HepG2 (cell line): ENCODE data around the gene RABGEF1. TPM values are rescaled to one million over a fixed set of nuclear protein-coding genes. Genes with fewer than 3 reads are reported as not detected.

ENCODE experiments used
- ARNT ChIP-seq: fragments of 450-650 bp; IDR thresholded peaks from 2 replicates; pipeline ENCODE4 v1.6.1; 2017
- CCDC6 ChIP-seq: sonication (generic); formaldehyde crosslinking; IDR thresholded peaks from 2 replicates; pipeline ENCODE4 v1.8.1; 2022; ENCODE audit warnings: mild to moderate bottlenecking, missing genetic modification reagents, moderate library complexity
- CTCF ChIP-seq: sonication (generic); formaldehyde crosslinking; IDR thresholded peaks from 2 replicates; pipeline ENCODE4 v1.5.0; 2020; ENCODE audit warnings: mild to moderate bottlenecking, missing genetic modification reagents, moderate library complexity
- DR1 ChIP-seq: sonication (generic); formaldehyde crosslinking; IDR thresholded peaks from 2 replicates; pipeline ENCODE4 v1.8.0; 2021; ENCODE audit warnings: mild to moderate bottlenecking, missing genetic modification reagents, inconsistent platforms
- HDAC6 ChIP-seq: fragments of 200-600 bp; sonication (generic); IDR thresholded peaks from 2 replicates; pipeline ENCODE4 v1.7.0; 2017; ENCODE audit warnings: mild to moderate bottlenecking, antibody characterized with exemption, low read length, low read depth
- KLF16 ChIP-seq, 2 experiments: sonication (generic) in 1 of 2; formaldehyde crosslinking in 1 of 2; IDR thresholded peaks; 2 replicates each; pipeline versions ENCODE4 v1.6.1 to v1.8.0; 2016 to 2023; ENCODE audit warnings: missing genetic modification reagents in 2 of 2, missing compliant biosample characterization in 1 of 2
- MEF2D ChIP-seq: sonication (generic); formaldehyde crosslinking; IDR thresholded peaks from 2 replicates; pipeline ENCODE4 v1.5.1; 2020; ENCODE audit warnings: mild to moderate bottlenecking, missing genetic modification reagents
- TRIM22 ChIP-seq: fragments of 450-650 bp; IDR thresholded peaks from 2 replicates; pipeline ENCODE4 v1.6.1; 2017
- ZBTB3 ChIP-seq: sonication (generic); formaldehyde crosslinking; IDR thresholded peaks from 2 replicates; pipeline ENCODE4 v1.4.0; 2020; ENCODE audit warnings: low read depth, mild to moderate bottlenecking, moderate library complexity, missing genetic modification reagents, borderline replicate concordance
- ZFP91 ChIP-seq: sonication (generic); formaldehyde crosslinking; IDR thresholded peaks from 2 replicates; pipeline ENCODE4 v1.9.0; 2022; ENCODE audit warnings: missing genetic modification reagents, mild to moderate bottlenecking, borderline replicate concordance
- ZFX ChIP-seq: sonication (generic); formaldehyde crosslinking; IDR thresholded peaks from 2 replicates; pipeline ENCODE4 v1.4.0; 2020; ENCODE audit warnings: mild to moderate bottlenecking, low read depth, missing genetic modification reagents, moderate library complexity
- ZKSCAN1 ChIP-seq: fragments of 150-350 bp; IDR thresholded peaks from 2 replicates; pipeline ENCODE4 v1.6.1; 2014; ENCODE audit warnings: low read length
- ZNF263 ChIP-seq: sonication (generic); formaldehyde crosslinking; IDR thresholded peaks from 2 replicates; pipeline ENCODE4 v1.4.0; 2020; ENCODE audit warnings: missing genetic modification reagents
- polyA plus RNA-seq, 8 experiments: library from polyadenylated mRNA; depleted of rRNA in 3 of 8; stranded (reverse) in 7 of 8; unstranded in 1 of 8; fragments of >200 nt; fragmentation: Illumina TruSeq in 4 of 8; extraction: Trizol in 4 of 8; gene quantifications; 2 replicates each; pipeline versions ENCODE4 v1.2.1 to v1.2.3, GENCODE V29; 2011 to 2016; ENCODE audit warnings: low read depth in 4 of 8, missing spikeins in 1 of 8, mixed read lengths in 1 of 8; ENCODE audit not compliant: insufficient read depth in 1 of 8
- total RNA-seq, 5 experiments: library from RNA; depleted of rRNA; stranded (reverse); fragments of >200 nt; fragmentation: Illumina TruSeq; extraction: Trizol; gene quantifications; 2 replicates each; pipeline ENCODE4 v1.2.3, GENCODE V29; 2016; ENCODE audit warnings: low read depth in 1 of 5

RABGEF1 gene
- total and polyA plus RNA-seq, 2 of the 13 experiments (the other 11 are each of a cell fraction or from before 2014, with no cell fraction given): 22.7 to 35.3 TPM

DNA sequence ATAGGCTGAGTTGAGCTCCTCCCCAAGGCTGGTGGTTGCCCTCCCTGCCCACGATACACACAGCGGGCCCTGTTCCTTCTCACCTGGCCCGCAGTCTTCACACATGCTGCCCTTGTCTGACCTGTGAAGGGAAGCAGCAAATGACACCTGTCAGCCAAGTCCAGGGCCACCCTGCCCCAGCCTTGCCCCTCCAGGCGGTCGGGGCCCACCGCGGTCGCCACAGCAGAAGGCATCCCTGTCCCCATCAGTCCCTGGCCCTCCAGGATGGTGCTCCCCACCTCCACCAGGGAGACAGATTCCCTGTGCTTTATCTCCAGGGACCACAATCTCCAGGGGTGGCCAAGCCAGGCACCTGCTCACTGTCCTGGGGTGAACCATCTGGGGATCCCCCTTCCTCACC lies 99.3 kb downstream of the RABGEF1 start (continued):
- no peak for TF ChIP-seq TRIM22
- no peak for TF ChIP-seq HDAC6
- peak; percentile 17; the same call in 1 of the 2 replicates for TF ChIP-seq ZFX
- no peak for TF ChIP-seq ZKSCAN1
- TF ChIP-seq DR1 (CRISPR knock-in tag): no peak
- TF ChIP-seq ZBTB3 (CRISPR knock-in tag): no peak
- TF ChIP-seq MEF2D: no peak
- TF ChIP-seq CCDC6: no peak
- TF ChIP-seq ARNT: no peak
- TF ChIP-seq KLF16 (CRISPR knock-in tag; IDR thresholded peaks at IDR 0.05): no peak
- no peak for TF ChIP-seq ZFP91
- TF ChIP-seq ZNF263 (CRISPR knock-in tag): peak; percentile 65; the same call in 1 of the 2 replicates
- no peak for TF ChIP-seq CTCF (CRISPR knock-in tag)
